ENCODE data around the gene FAM72B.
"Not testable (repeated sequence)": the region's sequence is repeated elsewhere in the genome, so short reads cannot be mapped to it uniquely, and the experiment has no call there.

The FAM72B gene

GRCh38 chr1:121184290-121185127 lies at the start of gene FAM72B, which contains the start of gene SRGAP2C:
FAM72B (minus strand) TSS chr1:121184340; CDS start chr1:121183489, 851 bp downstream.
SRGAP2C (plus strand) TSS chr1:121184975; CDS start chr1:121187447, 2,472 bp downstream.
- peak; percentile 97 to 98 for DNase-seq

GRCh38 chr1:121232445-121233125 lies 48.4 kb upstream of the FAM72B start:
- DNase-seq, result not testable (repeated sequence)

GRCh38 chr1:121230636-121231035 lies 46.5 kb upstream of the FAM72B start:
- DNase-seq, result not testable (repeated sequence)

- DNase-seq, result not testable (repeated sequence)
Observed at GRCh38 chr1:121227544-121228330, 43.6 kb upstream of the FAM72B start.

- DNase-seq, result not testable (repeated sequence)
Observed at GRCh38 chr1:121226925-121227324, 42.8 kb upstream of the FAM72B start.

- DNase-seq, result not testable (repeated sequence)
Observed at GRCh38 chr1:121226295-121226904, 42.3 kb upstream of the FAM72B start.

GRCh38 chr1:121224714-121225113 lies 40.6 kb upstream of the FAM72B start:
- not testable (repeated sequence) for DNase-seq

- DNase-seq, result not testable (repeated sequence)
Observed at GRCh38 chr1:121221770-121222169, 37.6 kb upstream of the FAM72B start.

- DNase-seq, result not testable (repeated sequence)
Observed at GRCh38 chr1:121216676-121217075, 32.5 kb upstream of the FAM72B start.

- not testable (repeated sequence) for DNase-seq
Observed at GRCh38 chr1:121215699-121216417, 31.7 kb upstream of the FAM72B start.

- DNase-seq, result not testable (repeated sequence)
Observed at GRCh38 chr1:121214544-121215156, 30.5 kb upstream of the FAM72B start.

GRCh38 chr1:121213491-121213890 lies 29.4 kb upstream of the FAM72B start:
- peak; percentile 86 to 88 for DNase-seq

- not testable (repeated sequence) for DNase-seq
Observed at GRCh38 chr1:121210778-121211177, 26.6 kb upstream of the FAM72B start.

- DNase-seq, result not testable (repeated sequence)
Observed at GRCh38 chr1:121208375-121208774, 24.2 kb upstream of the FAM72B start.

GRCh38 chr1:121207328-121207727 lies 23.2 kb upstream of the FAM72B start:
- not testable (repeated sequence) for DNase-seq

GRCh38 chr1:121205786-121206711 lies 21.9 kb upstream of the FAM72B start:
- DNase-seq, result not testable (repeated sequence)

GRCh38 chr1:121202986-121203385 lies 18.8 kb upstream of the FAM72B start:
- not testable (repeated sequence) for DNase-seq

GRCh38 chr1:121200985-121201981 lies 17.1 kb upstream of the FAM72B start:
- DNase-seq, result not testable (repeated sequence)

- not testable (repeated sequence) for DNase-seq
Observed at GRCh38 chr1:121200232-121200631, 16.1 kb upstream of the FAM72B start.
